H9 (cell line): ENCODE measurements around the gene CRACDL. TPM values are rescaled to one million over a fixed set of nuclear protein-coding genes. Genes with fewer than 3 reads are reported as not detected.

Source experiments
- DNase-seq: peaks from one replicate; pipeline ENCODE4 v3.0.0-alpha.2; 2017
- H2AFZ ChIP-seq: one replicate; pipeline ENCODE4 v1.6.1; 2013; ENCODE audit warnings: mild to moderate bottlenecking, low read length, control low read depth, moderate library complexity
- H2AK5ac ChIP-seq: 2 replicates; pipeline ENCODE4 v1.6.1; 2013; ENCODE audit warnings: low read length, control low read depth, mixed read lengths; ENCODE audit not compliant: insufficient read length
- H2BK120ac ChIP-seq: one replicate; pipeline ENCODE4 v1.6.1; 2013; ENCODE audit warnings: low read depth, mild to moderate bottlenecking, low read length, control low read depth, inconsistent platforms; ENCODE audit not compliant: poor library complexity, severe bottlenecking
- H2BK12ac ChIP-seq: 2 replicates; pipeline ENCODE4 v1.6.1; 2013; ENCODE audit warnings: low read length, control low read depth, mixed read lengths, low read depth; ENCODE audit not compliant: insufficient read length
- H2BK15ac ChIP-seq: 2 replicates; pipeline ENCODE4 v1.6.1; 2013; ENCODE audit warnings: low read depth, low read length, control low read depth
- H2BK20ac ChIP-seq: one replicate; pipeline ENCODE4 v1.6.1; 2013; ENCODE audit warnings: low read depth, mild to moderate bottlenecking, low read length, control low read depth, inconsistent platforms; ENCODE audit not compliant: poor library complexity, severe bottlenecking
- H2BK5ac ChIP-seq: 2 replicates; pipeline ENCODE4 v1.6.1; 2013; ENCODE audit warnings: low read length, control low read depth, mixed read lengths; ENCODE audit not compliant: insufficient read length
- H3K14ac ChIP-seq: 2 replicates; pipeline ENCODE4 v1.6.1; 2013; ENCODE audit warnings: low read length, control low read depth; ENCODE audit not compliant: insufficient read depth
- H3K18ac ChIP-seq: 2 replicates; pipeline ENCODE4 v1.6.1; 2013; ENCODE audit warnings: low read depth, mild to moderate bottlenecking, mixed read lengths, low read length, control low read depth; ENCODE audit not compliant: insufficient read length
- H3K23ac ChIP-seq: 2 replicates; pipeline ENCODE4 v1.6.1; 2013; ENCODE audit warnings: low read length, control low read depth, mixed read lengths, low read depth; ENCODE audit not compliant: insufficient read length
- H3K23me2 ChIP-seq: 2 replicates; pipeline ENCODE4 v1.6.1; 2013; ENCODE audit warnings: low read depth, mild to moderate bottlenecking, mixed read lengths, low read length, control low read depth; ENCODE audit not compliant: insufficient read length, poor library complexity, severe bottlenecking
- H3K27ac ChIP-seq: 2 replicates; pipeline ENCODE4 v1.5.1; 2013; ENCODE audit warnings: low read length, control low read depth, mixed read lengths, low read depth; ENCODE audit not compliant: insufficient read length
- H3K27me3 ChIP-seq: 2 replicates; pipeline ENCODE4 v1.6.1; 2013; ENCODE audit warnings: low read length, control low read depth, inconsistent platforms; ENCODE audit not compliant: insufficient read depth
- H3K4ac ChIP-seq: 2 replicates; pipeline ENCODE4 v1.6.1; 2013; ENCODE audit warnings: low read depth, mild to moderate bottlenecking, control low read depth, inconsistent platforms, low read length, moderate library complexity
- H3K4me1 ChIP-seq: 2 replicates; pipeline ENCODE4 v1.6.1; 2013; ENCODE audit warnings: low read length, control low read depth, inconsistent platforms; ENCODE audit not compliant: insufficient read depth
- H3K4me2 ChIP-seq: 2 replicates; pipeline ENCODE4 v1.6.1; 2013; ENCODE audit warnings: low read length, control low read depth, mixed read lengths; ENCODE audit not compliant: insufficient read length, insufficient read depth
- H3K56ac ChIP-seq: 2 replicates; pipeline ENCODE4 v1.6.1; 2013; ENCODE audit warnings: low read depth, mild to moderate bottlenecking, mixed read lengths, low read length, control low read depth; ENCODE audit not compliant: insufficient read length
- H3K79me1 ChIP-seq: 2 replicates; pipeline ENCODE4 v1.6.1; 2013; ENCODE audit warnings: low read depth, mild to moderate bottlenecking, moderate library complexity, low read length, control low read depth, inconsistent platforms; ENCODE audit not compliant: insufficient read depth, poor library complexity, severe bottlenecking
- H3K79me2 ChIP-seq: 2 replicates; pipeline ENCODE4 v1.6.1; 2013; ENCODE audit warnings: low read length, control low read depth, inconsistent platforms; ENCODE audit not compliant: insufficient read depth
- H3K9ac ChIP-seq: 2 replicates; pipeline ENCODE4 v1.6.1; 2013; ENCODE audit warnings: low read length, control low read depth, mixed read lengths; ENCODE audit not compliant: insufficient read length; ENCODE audit errors: extremely low read depth
- H3K9me3 ChIP-seq: one replicate; pipeline ENCODE4 v1.6.1; 2013; ENCODE audit warnings: low read depth, low read length, inconsistent platforms; ENCODE audit not compliant: control insufficient read depth
- H3T11ph ChIP-seq: one replicate; pipeline ENCODE4 v1.6.1; 2013; ENCODE audit warnings: mild to moderate bottlenecking, low read length, control low read depth, inconsistent platforms
- H4K20me1 ChIP-seq: one replicate; pipeline ENCODE4 v1.6.1; 2013; ENCODE audit not compliant: control insufficient read depth, insufficient read length, insufficient read depth
- H4K5ac ChIP-seq: 2 replicates; pipeline ENCODE4 v1.6.1; 2013; ENCODE audit warnings: low read depth, mild to moderate bottlenecking, mixed read lengths, low read length, control low read depth; ENCODE audit not compliant: insufficient read length
- H4K8ac ChIP-seq: replicated peaks from 2 replicates; pipeline ENCODE4 v1.6.1; 2013; ENCODE audit warnings: low read length, control low read depth, mixed read lengths, low read depth; ENCODE audit not compliant: insufficient read length
- H4K91ac ChIP-seq: 2 replicates; pipeline ENCODE4 v1.6.1; 2013; ENCODE audit warnings: low read depth, mild to moderate bottlenecking, moderate library complexity, mixed read lengths, low read length, control low read depth; ENCODE audit not compliant: insufficient read length
- H3K27ac Mint-ChIP-seq, 3 experiments: 2 replicates in 2 of 3; 3 replicates in 1 of 3; pipeline ENCODE4 v1.8.0; 2020 to 2021; ENCODE audit warnings: mixed read lengths in 3 of 3, mild to moderate bottlenecking in 1 of 3, moderate library complexity in 1 of 3
- H3K27me3 Mint-ChIP-seq: 2 replicates; pipeline ENCODE4 v1.8.0; 2021; ENCODE audit warnings: low read depth, mild to moderate bottlenecking, moderate library complexity, mixed read lengths
- H3K36me3 Mint-ChIP-seq, 3 experiments: 2 replicates in 2 of 3; 3 replicates in 1 of 3; pipeline ENCODE4 v1.8.0; 2020 to 2021; ENCODE audit warnings: low read depth in 3 of 3, mixed read lengths in 3 of 3; ENCODE audit not compliant: insufficient read depth in 1 of 3
- H3K4me1 Mint-ChIP-seq, 2 experiments: 2 replicates each; pipeline ENCODE4 v1.8.0; 2020; ENCODE audit warnings: mixed read lengths in 2 of 2
- H3K4me3 Mint-ChIP-seq, 2 experiments: 2 replicates in 1 of 2; 3 replicates in 1 of 2; pipeline ENCODE4 v1.8.0; 2020 to 2021; ENCODE audit warnings: mild to moderate bottlenecking in 2 of 2, mixed read lengths in 2 of 2, moderate library complexity in 1 of 2
- H3K9me3 Mint-ChIP-seq, 2 experiments: 2 replicates in 1 of 2; 3 replicates in 1 of 2; pipeline ENCODE4 v1.8.0; 2020; ENCODE audit warnings: mild to moderate bottlenecking in 2 of 2, mixed read lengths in 2 of 2, moderate library complexity in 1 of 2
- CTCF ChIP-seq: fragments of 200-600 bp; sonication (generic); conservative IDR thresholded peaks from 3 replicates; pipeline ENCODE4 v1.8.0; 2021; ENCODE audit warnings: antibody characterized with exemption, mild to moderate bottlenecking
- WGBS: extraction: QIAGEN DNeasy Blood & Tissue Kit; methylation state at CpG from one replicate; pipeline ENCODE4 v1.1.7; 2013; ENCODE audit warnings: missing lambda C conversion rate, low lambda C conversion rate, mixed read lengths; ENCODE audit not compliant: insufficient read length; ENCODE audit errors: extremely low coverage; 5-methylcytosine and 5-hydroxymethylcytosine counted together
- total RNA-seq: library from RNA; stranded (reverse); gene quantifications from 2 replicates; pipeline ENCODE4 v1.2.1, GENCODE V29; 2021

Gene CRACDL
- total RNA-seq, 1 experiment from 2014 or later: 0.48 TPM

GRCh38 chr2:98803405-98804264 lies 132.4 kb downstream of the CRACDL start:
- H3K23me2 ChIP-seq: no peaks in the 10 kb centered on the region
- no peak overlapping the region for H2BK5ac ChIP-seq
- Mint-ChIP-seq H3K27ac (no peak overlapping the region), H3K4me1 (peaks cover 10% of the 10 kb centered on the region in 2 experiments; a peak in 3 of 4 replicates), H3K36me3 (no peaks in the 10 kb centered on the region), H3K9me3 (no peaks in the 10 kb centered on the region), H3K4me3 (no peak overlapping the region), H3K27me3 (peaks cover 15% of the 10 kb centered on the region)
- TF ChIP-seq CTCF: no peak
- H4K20me1 ChIP-seq: no peaks in the 10 kb centered on the region
- whole genome bisulfite sequencing: no CpG with 5 or more reads among the region's 10 CpGs
- H3K4me2 ChIP-seq: no peak overlapping the region
- H3K4ac ChIP-seq: no peak overlapping the region
- H3K79me1 ChIP-seq: no peaks in the 10 kb centered on the region
- no peak overlapping the region for H4K5ac ChIP-seq
- no peak overlapping the region for H2BK12ac ChIP-seq
- H2BK15ac ChIP-seq: no peak overlapping the region
- DNase-seq: no peak
- H3T11ph ChIP-seq: no peak overlapping the region
- no peak overlapping the region for H4K8ac ChIP-seq
- H2AFZ ChIP-seq: no peak overlapping the region
- H3K18ac ChIP-seq: no peak overlapping the region
- H2BK20ac ChIP-seq: no peak overlapping the region
- no peak overlapping the region for H2AK5ac ChIP-seq
- H2BK120ac ChIP-seq: no peak overlapping the region
- no peak overlapping the region for H3K9ac ChIP-seq
- no peaks in the 10 kb centered on the region for H3K9me3 ChIP-seq
- no peaks in the 10 kb centered on the region for H3K4me1 ChIP-seq
- no peak overlapping the region for H3K14ac ChIP-seq
- no peaks in the 10 kb centered on the region for H3K79me2 ChIP-seq
- no peak overlapping the region for H4K91ac ChIP-seq
- H3K23ac ChIP-seq: no peak overlapping the region
- no peak overlapping the region for H3K27ac ChIP-seq
- no peak overlapping the region for H3K56ac ChIP-seq
- H3K27me3 ChIP-seq: no peaks in the 10 kb centered on the region
